Measurements from ENCODE around the gene HAUS7. TPM values are rescaled to one million over a fixed set of nuclear protein-coding genes. Genes with fewer than 3 reads are reported as not detected.

Gene HAUS7
- total RNA-seq, 1 experiment from 2014 or later = 28.9 TPM

GRCh38 chrX:153433781-153434285, 36.5 kb downstream of the HAUS7 start:
- Histone ChIP-seq H3K9me3 (ENCODE audit: control insufficient read depth in 1 of 2, insufficient read depth in 1 of 2, low read depth in 1 of 2, low read length in 2 of 2) (no peaks in the 10 kb centered on the region), H3K36me3 (ENCODE audit: control insufficient read depth in 1 of 2, insufficient read depth in 2 of 2, low read length in 2 of 2) (no peaks in the 10 kb centered on the region), H3K9ac (ENCODE audit: low read length) (no peak overlapping the region), H3K4me1 (ENCODE audit: control insufficient read depth in 1 of 2, insufficient read depth in 2 of 2, low read length in 2 of 2) (no peaks in the 10 kb centered on the region), H3K27me3 (ENCODE audit: insufficient read depth, low read length) (no peaks in the 10 kb centered on the region), H3K79me2 (ENCODE audit: insufficient read depth, low read length) (no peaks in the 10 kb centered on the region), H3K4me3 (replicated peaks in 1 of 2; ENCODE audit: low read depth in 1 of 2, low read length in 2 of 2) (no peak overlapping the region), H3K4me2 (ENCODE audit: low read length) (no peak overlapping the region), H4K20me1 (ENCODE audit: insufficient read depth) (no peaks in the 10 kb centered on the region), H3K9me2 (ENCODE audit: insufficient read depth) (no peaks in the 10 kb centered on the region), H2AFZ (ENCODE audit: low read depth, low read length, poor library complexity, severe bottlenecking) (no peak overlapping the region), H3K27ac (ENCODE audit: low read depth, low read length) (no peak overlapping the region)
- TF ChIP-seq SRF (IDR thresholded peaks at IDR 0.05; ENCODE audit: low read depth) (no peak), YY1 (IDR thresholded peaks at IDR 0.05; ENCODE audit: extremely low read depth, insufficient replicate concordance, low read depth, low read length) (no peak), CBX3 (IDR thresholded peaks at IDR 0.05; ENCODE audit: low read depth) (no peak), JUND (IDR thresholded peaks at IDR 0.05) (no peak), POLR2AphosphoS5 (IDR thresholded peaks at IDR 0.05; ENCODE audit: low read depth, low read length) (no peak)
- intact Hi-C loops (cut with micrococcal nuclease) = no loop called here
- RAD21 ChIA-PET (ENCODE audit: low non-redundant PET in 1 of 2, low total read pairs in 2 of 2, uncharacterized antibody in 2 of 2, unreplicated experiment in 2 of 2) = no interaction called here
- CTCF ChIA-PET = no interaction called here
- POLR2A ChIA-PET = no interaction called here
- DNase-seq (ENCODE audit: low read depth, low spot score) (no peak), ATAC-seq (no peak)
- no TSS peak for BruUV-seq (replicated peaks)

- ATAC-seq (no peak), DNase-seq (ENCODE audit: low read depth, low spot score) (no peak)
- Histone ChIP-seq H3K4me3 (replicated peaks in 1 of 2; ENCODE audit: low read depth in 1 of 2, low read length in 2 of 2) (no peak overlapping the region), H3K9me2 (ENCODE audit: insufficient read depth) (no peaks in the 10 kb centered on the region), H3K9ac (ENCODE audit: low read length) (no peak overlapping the region), H3K36me3 (ENCODE audit: control insufficient read depth in 1 of 2, insufficient read depth in 2 of 2, low read length in 2 of 2) (no peaks in the 10 kb centered on the region), H3K27me3 (ENCODE audit: insufficient read depth, low read length) (no peaks in the 10 kb centered on the region), H3K4me1 (ENCODE audit: control insufficient read depth in 1 of 2, insufficient read depth in 2 of 2, low read length in 2 of 2) (no peaks in the 10 kb centered on the region), H3K9me3 (ENCODE audit: control insufficient read depth in 1 of 2, insufficient read depth in 1 of 2, low read depth in 1 of 2, low read length in 2 of 2) (no peaks in the 10 kb centered on the region), H3K27ac (ENCODE audit: low read depth, low read length) (no peak overlapping the region), H2AFZ (ENCODE audit: low read depth, low read length, poor library complexity, severe bottlenecking) (no peak overlapping the region), H3K4me2 (ENCODE audit: low read length) (no peak overlapping the region), H4K20me1 (ENCODE audit: insufficient read depth) (no peaks in the 10 kb centered on the region), H3K79me2 (ENCODE audit: insufficient read depth, low read length) (no peaks in the 10 kb centered on the region)
- ChIA-PET RAD21 (ENCODE audit: low non-redundant PET in 1 of 2, low total read pairs in 2 of 2, uncharacterized antibody in 2 of 2, unreplicated experiment in 2 of 2) (no interaction called here), POLR2A (no interaction called here), CTCF (no interaction called here)
- intact Hi-C loops (cut with micrococcal nuclease) = no loop called here
- TF ChIP-seq FOSL1 (IDR thresholded peaks at IDR 0.05; ENCODE audit: low read depth) (no peak), EZH2 (IDR thresholded peaks at IDR 0.05) (no peak), RAD21 (IDR thresholded peaks at IDR 0.05; ENCODE audit: low read depth) (no peak), ZNF274 (IDR thresholded peaks at IDR 0.05; ENCODE audit: low read depth, low read length) (no peak), CTCF (IDR thresholded peaks at IDR 0.05 in 2 of 3, conservative IDR thresholded peaks at IDR 0.05 in 1 of 3; ENCODE audit: borderline replicate concordance in 1 of 3, insufficient read depth in 1 of 3, low read depth in 2 of 3, low read length in 2 of 3) (no peak), ELF1 (IDR thresholded peaks at IDR 0.05; ENCODE audit: borderline replicate concordance, low read depth) (no peak), JUND (IDR thresholded peaks at IDR 0.05) (no peak), SP1 (IDR thresholded peaks at IDR 0.05; ENCODE audit: low read depth) (no peak), REST (IDR thresholded peaks at IDR 0.05; ENCODE audit: low read depth) (no peak)
- BruUV-seq (replicated peaks) = no TSS peak
Observed at GRCh38 chrX:153433161-153433680, 37.2 kb downstream of the HAUS7 start.

All from HCT116 (cell line).